T-helper 2 cell treated with Interferon-gamma antibody and Interleukin-4, amounts not matched to agents 100 ng/mL and 5 ng/mL, for 36 hours (primary cell): ENCODE data around the gene SH3BGRL3. TPM values are rescaled to one million over a fixed set of nuclear protein-coding genes. Genes with fewer than 3 reads are reported as not detected.

Source experiments
- intact Hi-C: fragments of 100-400 bp; cut with micrococcal nuclease; formaldehyde crosslinking; loops from one replicate; pipeline ENCODE4 v1.15.1; 2023
- total RNA-seq: library from RNA; stranded (reverse); gene quantifications from 2 replicates; pipeline ENCODE4 v1.2.3, GENCODE V29; 2022

SH3BGRL3 gene
- total RNA-seq, 1 donor from 2014 or later, result 690 TPM

DNA sequence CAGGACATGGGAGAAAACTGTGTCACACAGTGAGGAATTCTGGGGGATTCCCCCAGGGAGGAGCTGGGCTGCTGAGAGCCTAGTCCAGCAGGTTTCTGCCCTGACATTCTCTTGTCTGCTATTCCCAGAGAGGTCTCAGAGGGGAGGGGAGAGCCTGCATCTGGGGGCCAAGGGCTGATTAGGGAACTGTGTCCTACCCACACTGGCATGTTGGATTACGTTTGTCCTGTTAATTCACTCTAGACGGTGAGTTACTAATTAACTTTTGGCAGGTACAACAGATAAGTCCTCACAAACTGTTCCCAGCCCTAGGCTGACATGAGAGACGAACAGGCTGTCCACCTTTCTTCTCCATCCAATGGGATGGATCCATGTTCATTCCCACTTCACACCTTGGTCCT, 2.6 kb upstream of the SH3BGRL3 start:
- intact Hi-C loops, result loop anchor here (5.0 kb wide), 2 partner anchors 140 to 195 kb away; partner anchors contain the start of gene HMGN2

DNA sequence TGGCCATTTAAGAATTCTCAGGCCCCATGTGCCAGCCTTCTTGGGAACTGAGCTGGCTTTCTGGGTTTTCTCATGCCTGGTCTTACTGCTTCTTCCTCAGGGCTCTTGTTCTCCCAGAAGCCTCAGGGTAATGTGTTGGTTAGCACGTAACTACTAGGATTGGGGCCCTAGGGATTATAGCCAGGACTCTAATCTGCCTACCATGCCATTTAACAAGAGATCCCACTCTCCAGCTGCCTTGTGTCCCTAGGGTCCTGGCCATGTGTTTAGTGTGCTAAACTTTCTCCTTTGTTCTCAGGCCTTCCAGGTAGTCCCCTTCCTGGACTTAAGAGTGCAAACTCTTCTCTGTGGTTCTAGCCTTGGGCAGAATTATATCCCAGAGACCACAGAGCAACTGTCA, 2.2 kb upstream of the SH3BGRL3 start:
- intact Hi-C loops, result loop anchor here (5.0 kb wide), 2 partner anchors 140 to 195 kb away; partner anchors contain the start of gene HMGN2

DNA sequence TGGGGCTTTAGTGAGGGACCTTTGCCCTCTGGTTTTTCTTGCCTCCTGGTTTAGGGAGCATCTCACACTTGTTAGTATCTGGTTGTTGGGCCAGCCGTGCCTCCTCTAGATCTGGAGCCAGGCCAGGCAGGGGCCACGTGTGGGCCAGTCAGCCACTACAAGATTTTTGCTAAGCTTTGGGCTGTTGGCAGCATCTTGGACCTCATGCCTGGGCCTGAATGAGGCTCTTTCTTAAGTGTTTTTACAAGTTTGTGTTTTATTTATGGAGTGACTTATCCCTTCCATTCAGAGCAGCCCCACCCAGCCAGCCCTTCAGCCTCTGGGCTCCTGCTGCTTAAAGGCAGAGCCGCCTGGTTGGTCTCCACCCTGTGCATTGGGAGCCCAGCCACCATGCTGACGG, 1.6 kb upstream of the SH3BGRL3 start:
- intact Hi-C loops, result loop anchor here (5.0 kb wide), 2 partner anchors 139 to 194 kb away; partner anchors contain the start of gene HMGN2

DNA sequence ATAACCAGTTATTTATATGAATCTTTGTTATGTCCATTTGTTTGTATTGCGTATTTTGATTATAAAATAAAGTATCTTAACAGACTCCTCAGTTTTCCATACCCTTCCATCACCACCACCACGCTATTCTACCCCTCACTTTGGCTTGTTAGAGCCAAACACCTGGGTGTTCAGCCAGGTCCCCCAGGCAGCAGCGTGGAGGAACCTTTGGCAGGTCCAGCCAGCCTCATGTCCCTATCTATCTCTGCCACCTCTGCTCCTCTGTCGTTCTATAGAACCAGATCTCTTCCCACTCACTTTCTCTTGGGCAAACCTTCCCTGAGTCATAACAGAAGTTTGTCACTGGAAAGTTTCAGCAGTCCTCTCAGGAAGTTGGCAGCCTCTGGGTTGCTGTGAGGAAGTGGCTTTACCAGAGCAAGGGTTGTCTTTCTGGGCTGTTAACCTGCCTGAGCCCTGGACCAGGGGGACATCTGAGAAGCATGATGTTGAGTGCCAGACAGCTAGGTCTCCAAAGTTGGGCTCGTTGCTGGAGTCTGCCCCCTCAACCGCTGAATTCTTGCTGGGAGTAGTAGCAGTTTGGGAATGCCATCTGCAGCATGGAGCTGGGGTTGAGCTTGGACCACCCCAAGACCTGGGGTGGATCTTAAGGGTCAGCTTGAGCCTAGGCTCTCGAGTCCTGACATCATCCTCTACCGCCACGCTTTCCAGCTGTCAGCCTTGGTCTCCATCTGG, 996 bp upstream of the SH3BGRL3 start:
- intact Hi-C loops, result loop anchor here (5.0 kb wide), 2 partner anchors 138 to 193 kb away; partner anchors contain the start of gene HMGN2

- intact Hi-C loops, result no loop called here
These were observed 602 bp downstream of the SH3BGRL3 start for GRCh38 chr1:26280333-26281042.

DNA sequence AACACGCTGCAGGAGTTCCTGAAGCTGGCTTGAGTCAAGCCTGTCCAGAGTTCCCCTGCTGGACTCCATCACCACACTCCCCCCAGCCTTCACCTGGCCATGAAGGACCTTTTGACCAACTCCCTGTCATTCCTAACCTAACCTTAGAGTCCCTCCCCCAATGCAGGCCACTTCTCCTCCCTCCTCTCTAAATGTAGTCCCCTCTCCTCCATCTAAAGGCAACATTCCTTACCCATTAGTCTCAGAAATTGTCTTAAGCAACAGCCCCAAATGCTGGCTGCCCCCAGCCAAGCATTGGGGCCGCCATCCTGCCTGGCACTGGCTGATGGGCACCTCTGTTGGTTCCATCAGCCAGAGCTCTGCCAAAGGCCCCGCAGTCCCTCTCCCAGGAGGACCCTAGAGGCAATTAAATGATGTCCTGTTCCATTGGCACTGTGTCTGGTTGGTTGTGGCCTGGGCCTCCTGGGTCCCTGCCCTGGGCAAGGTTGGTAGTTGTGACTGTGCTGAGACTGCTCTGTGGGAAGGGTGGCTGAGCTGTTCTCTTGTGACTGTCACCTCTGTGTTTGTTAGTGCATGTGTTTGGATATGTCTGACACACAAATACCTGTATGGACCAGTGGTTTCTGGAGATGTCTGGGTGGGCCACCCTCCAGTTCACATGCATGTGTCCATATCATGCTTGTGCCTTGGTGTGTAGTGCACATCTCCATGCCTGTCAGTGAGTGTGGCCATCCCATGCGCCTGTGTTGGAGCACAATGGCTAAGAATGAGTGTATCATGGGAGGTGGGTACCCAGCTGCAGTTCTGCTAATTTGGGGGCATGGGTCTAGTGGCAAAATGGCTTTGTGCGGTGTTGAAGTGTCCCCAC, 1.4 kb downstream of the SH3BGRL3 start:
- intact Hi-C loops, result no loop called here

GRCh38 chr1:26281971-26282370, 2.1 kb downstream of the SH3BGRL3 start:
- intact Hi-C loops, result no loop called here

- intact Hi-C loops, result no loop called here
These were observed 2.6 kb downstream of the SH3BGRL3 start for GRCh38 chr1:26282401-26282918.

DNA sequence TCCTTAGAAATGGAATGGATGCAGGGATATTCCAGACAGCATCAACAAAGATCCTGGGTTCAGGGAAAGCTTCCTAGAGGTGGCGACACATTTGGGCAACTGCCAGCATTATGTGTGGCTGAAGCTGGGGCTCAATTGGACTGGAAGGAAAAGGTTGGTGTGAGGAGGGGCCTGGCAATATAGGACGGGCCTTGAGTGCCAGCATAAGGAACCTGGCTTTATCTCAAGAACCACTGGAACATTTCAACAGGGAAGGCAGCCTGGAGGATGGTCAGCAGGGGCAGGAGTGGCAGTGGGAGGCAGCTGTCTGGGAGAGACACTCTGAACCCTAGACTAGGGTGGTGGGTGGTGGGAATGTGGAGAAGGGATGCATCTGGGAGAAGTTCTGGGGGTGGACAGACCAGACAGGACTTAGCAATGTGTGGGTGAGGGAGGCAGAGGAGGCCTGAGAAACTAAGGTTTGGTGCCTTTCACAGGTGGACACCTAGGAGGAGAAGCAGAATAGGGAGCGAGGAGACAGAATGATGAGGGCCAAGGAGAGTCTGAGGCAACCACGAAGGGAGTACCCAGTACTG, 3.5 kb downstream of the SH3BGRL3 start:
- intact Hi-C loops, result no loop called here

GRCh38 chr1:26283871-26284596, 4.1 kb downstream of the SH3BGRL3 start:
- intact Hi-C loops, result loop anchor here (1.0 to 2.0 kb wide), 2 partner anchors 22 to 79 kb away; partner anchors contain the start of gene UBXN11

DNA sequence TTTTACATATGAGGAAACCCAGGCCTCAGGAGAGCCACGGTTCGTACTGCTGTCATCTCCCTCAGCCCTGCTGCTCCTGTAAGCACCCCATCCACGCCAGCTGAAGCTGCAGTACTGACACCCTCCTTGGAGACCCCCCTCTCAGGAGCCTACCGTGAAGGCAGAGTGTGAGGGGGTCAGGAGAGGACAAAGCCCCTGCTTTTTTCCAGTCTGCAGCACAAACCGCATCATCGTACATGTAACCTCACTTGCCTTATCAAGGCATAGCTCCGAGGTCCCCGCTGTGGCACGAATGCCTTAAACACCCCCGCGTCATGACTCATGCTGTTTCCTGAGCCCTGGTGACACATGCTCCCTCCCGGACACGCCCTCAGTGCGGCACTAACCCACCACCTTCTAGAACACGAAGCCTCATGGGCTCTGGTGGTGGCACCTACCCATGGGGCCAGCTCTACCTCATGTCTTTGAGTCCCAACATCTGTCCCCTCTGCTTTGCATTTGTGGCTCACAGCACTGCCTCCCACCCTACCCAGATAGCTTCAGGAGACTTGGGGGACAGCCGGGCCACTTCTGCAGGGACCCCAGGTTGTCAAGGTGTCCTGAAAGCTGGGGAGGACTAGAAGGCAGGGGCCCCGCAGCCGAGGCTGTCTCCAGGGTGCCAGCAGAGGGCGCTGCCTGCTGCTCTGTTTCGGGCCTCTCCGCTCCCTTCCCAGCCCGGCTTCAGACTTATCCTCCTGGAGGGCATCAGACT, 4.9 kb downstream of the SH3BGRL3 start:
- intact Hi-C loops, result loop anchor here (1.0 to 5.0 kb wide), 4 partner anchors 8 to 108 kb away; partner anchors contain the start of gene UBXN11

DNA sequence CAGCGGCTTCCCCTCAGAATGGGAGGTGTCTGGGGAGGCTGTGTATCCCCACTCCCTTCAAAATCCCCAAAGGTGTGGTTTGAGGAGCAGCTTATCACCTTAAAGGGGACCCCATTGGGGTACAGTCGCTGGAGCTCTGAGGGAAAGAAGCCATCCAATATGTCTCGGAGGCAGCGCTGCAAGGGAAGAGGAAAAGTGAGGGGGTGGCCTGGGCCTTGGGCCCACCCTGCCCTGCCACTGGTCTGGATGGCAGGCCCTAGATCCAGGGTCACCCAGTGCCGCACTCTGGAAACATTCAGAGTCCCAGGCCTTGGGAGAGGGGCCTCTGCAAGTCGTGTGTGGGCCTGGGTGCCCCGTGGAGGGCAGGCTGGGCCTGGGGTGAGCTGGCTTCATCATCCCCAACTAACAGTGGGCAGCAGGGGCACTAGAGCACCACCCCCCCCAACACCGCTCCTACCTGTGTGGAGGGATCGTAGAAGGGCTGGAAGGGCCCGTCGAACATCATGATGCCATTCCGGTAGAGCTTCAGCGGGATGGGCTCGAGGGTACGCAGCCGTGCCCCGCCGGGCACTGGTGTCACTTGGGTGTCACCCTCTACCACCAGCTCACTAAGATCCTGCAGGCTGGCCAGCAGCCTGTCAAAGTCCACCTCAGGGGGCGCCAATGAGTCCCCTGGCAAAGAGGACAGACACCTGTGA, 5.6 kb downstream of the SH3BGRL3 start:
- intact Hi-C loops, result loop anchor here (1.0 to 5.0 kb wide), 3 partner anchors 9 to 107 kb away; no protein-coding TSS in a partner anchor

DNA sequence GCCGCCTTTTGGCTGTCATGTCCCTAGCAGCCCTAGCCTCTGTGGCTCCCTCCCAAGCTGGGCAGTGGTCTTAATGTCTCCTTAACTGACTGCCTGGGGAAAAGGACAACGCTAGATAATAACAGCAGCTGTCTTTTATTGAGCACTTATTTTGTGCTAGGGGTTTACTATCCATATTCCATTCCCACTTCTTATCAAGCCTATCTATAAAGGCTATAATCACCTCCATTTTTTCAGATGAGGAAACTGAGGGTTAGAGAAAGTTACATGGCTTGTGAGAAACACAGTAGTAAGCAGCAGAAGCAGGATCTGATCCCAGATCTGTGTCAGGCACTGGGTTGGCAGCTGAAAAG, 6.2 kb downstream of the SH3BGRL3 start:
- intact Hi-C loops, result loop anchor here (5.0 kb wide), 1 partner anchor 106 kb away; no protein-coding TSS in a partner anchor

DNA sequence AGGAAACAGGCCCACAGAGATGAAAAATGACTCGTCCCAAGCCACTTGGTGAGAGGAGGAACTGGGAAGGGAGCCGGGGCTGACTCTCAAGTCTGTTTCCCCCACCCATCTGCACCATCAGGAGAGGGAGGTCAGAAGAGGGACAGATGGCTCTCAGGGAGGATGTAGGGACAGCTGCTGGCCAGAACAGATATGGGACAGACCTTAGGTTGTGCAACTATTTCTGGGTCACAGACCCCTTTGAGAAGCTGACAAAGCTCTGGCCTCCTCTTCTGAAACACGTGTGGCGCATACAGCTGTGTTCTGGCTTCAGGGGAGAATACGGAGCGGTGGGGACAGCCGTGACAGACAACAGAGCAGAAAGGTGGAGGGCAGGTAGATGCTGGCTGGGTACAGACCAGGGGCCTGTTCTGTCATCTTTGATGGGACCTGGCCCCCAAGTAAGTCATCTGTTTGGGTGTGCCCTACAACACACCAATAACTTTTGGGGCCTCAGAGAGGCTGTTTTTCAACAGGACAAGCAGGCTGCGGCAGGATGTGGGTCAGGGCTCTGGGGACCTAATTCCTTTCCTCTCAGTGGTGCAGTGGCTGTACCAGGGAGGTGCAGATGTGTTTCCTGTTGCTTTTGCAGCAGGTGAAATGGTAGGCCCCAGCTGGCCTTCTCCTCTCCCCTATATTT, 7.3 kb downstream of the SH3BGRL3 start:
- intact Hi-C loops, result loop anchor here (1.0 to 5.0 kb wide), 4 partner anchors 20 to 105 kb away; no protein-coding TSS in a partner anchor

DNA sequence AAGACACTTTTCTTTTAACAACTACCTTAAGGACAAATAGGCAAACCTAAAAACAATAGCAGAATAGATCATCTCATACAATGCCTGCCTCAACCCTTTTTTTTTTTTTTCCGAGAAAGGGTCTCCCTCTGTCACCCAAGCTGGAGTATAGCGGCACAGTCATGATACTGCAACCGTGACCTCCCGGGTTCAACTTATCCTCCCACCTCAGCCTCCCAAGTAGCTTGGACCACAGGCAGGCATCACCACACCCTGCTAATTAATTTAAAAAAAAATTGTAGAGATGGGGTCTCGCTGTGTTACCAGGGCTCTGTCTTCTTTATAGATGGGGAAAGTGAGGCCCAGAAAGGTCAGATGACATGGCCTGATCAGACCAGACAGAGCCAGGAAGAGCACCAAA, 7.9 kb downstream of the SH3BGRL3 start:
- intact Hi-C loops, result loop anchor here (1.0 to 5.0 kb wide), 4 partner anchors 19 to 104 kb away; no protein-coding TSS in a partner anchor

DNA sequence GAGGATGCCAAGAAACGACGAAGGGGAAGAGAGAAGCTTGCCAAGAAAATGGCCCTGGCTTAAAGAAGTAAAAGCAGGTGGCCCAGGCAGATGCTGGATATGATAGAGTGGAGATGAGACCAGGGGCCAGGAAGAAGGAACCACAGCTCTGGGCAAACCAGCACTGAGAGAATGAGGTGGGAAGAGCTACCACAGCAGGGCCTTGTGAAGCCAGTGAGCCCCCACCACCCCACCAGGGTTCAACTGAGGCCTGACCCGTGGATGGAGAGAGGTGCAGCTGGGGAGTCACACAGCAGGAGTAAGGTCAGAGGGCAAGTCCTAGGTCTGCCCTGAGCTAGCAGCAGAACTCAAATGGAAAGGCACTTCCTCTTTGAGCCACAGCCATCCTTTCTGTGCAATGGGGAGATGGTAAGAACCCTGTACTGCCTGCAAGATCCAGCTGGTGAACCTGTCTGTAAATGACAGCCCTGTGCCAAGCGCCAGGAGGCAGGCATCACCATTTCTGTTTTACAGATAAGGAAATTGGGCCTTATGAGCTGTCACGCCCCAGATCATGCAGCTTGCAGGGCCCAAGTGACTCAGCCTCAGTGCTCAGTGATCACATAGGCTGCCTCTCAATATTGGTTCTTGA, 8.5 kb downstream of the SH3BGRL3 start:
- intact Hi-C loops, result loop anchor here (5.0 kb wide), 1 partner anchor 104 kb away; no protein-coding TSS in a partner anchor
